ENCODE results near the gene KATNBL1.

DNA sequence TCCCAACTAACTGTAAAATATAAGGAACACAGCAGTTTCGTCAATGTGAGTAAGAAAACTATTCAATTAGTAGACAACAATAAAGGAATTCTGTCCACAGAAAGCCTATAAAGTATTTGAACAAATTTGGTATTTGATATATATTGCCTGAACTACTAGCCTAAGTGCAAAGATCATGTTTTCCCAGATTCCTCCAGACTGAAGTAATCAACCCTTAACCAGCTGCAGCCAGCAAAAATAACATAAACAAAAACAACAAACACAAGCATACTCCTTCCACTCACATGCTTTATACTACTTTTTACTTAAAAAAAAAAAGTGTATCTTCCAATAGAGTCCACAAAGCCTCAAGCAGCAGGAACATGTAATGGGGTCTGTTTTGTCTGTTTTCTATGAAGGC is 84.0 kb downstream of the KATNBL1 start:
- TF ChIP-seq CTCF (IDR thresholded peaks at IDR 0.05) = no peak
- no peak for TF ChIP-seq ZFX (IDR thresholded peaks at IDR 0.05; ENCODE audit: borderline replicate concordance)
